A549 (cell line): ENCODE data around the gene FOXS1. TPM values are rescaled to one million over a fixed set of nuclear protein-coding genes. Genes with fewer than 3 reads are reported as not detected.
A peak's percentile ranks its signal among the peaks of the same experiment; 100 is the strongest.

ENCODE experiments used
- ATAC-seq, 2 experiments: fragments of 200-7000 bp in 1 of 2; fragments of >200 bp in 1 of 2; cut with Nextera tagmentation in 1 of 2; cut with Tn5 transposase in 1 of 2; 3 replicates each; pipeline versions ENCODE4 v1.8.0 to v1.9.1; 2018 to 2020; ENCODE audit warnings: mild to moderate bottlenecking in 1 of 2, moderate library complexity in 1 of 2
- CTCF ChIA-PET: fragments of 300-600 bp; sonication (Branson Sonifier 250); formaldehyde crosslinking; extraction: SDS; loops from one replicate; lab custom pipeline; 2021; ENCODE audit warnings: antibody characterized with exemption, inconsistent platforms; lab: Yijun Ruan, JAX
- POLR2A ChIA-PET: fragments of 350-600 bp; formaldehyde crosslinking; extraction: SDS; loops from one replicate; lab custom pipeline; 2021; ENCODE audit warnings: antibody characterized with exemption, inconsistent platforms; lab: Yijun Ruan, JAX
- DNase-seq, 2 experiments: peaks; one replicate each; pipeline versions ENCODE4 v3.0.0 to v3.0.0-alpha.2; 2011 to 2016; ENCODE audit warnings: low read depth in 1 of 2, low spot score in 1 of 2
- FAIRE-seq: peaks from 2 replicates; lab custom pipeline; 2011; peaks lifted over from hg19 to GRCh38; lab: Jason Lieb, UNC
- H3K27ac ChIP-seq, 2 experiments: fragments of >200 bp; sonication (Bioruptor Twin); formaldehyde crosslinking; 3 replicates each; pipeline ENCODE4 v1.5.1; 2016 to 2017
- H3K4me1 ChIP-seq: fragments of >200 bp; sonication (Bioruptor Twin); formaldehyde crosslinking; 3 replicates; pipeline ENCODE4 v1.6.1; 2016
- H3K4me2 ChIP-seq: fragments of >200 bp; sonication (Bioruptor Twin); formaldehyde crosslinking; 3 replicates; pipeline ENCODE4 v1.6.1; 2016
- H3K4me3 ChIP-seq: fragments of >200 bp; sonication (Bioruptor Twin); formaldehyde crosslinking; 3 replicates; pipeline ENCODE4 v1.5.1; 2016
- H3K9me3 ChIP-seq: fragments of >200 bp; sonication (Bioruptor Twin); formaldehyde crosslinking; 3 replicates; pipeline ENCODE4 v1.6.1; 2016
- ATOH8 ChIP-seq: fragments of 250-450 bp; sonication (Bioruptor Pico); IDR thresholded peaks from 2 replicates; pipeline ENCODE4 v1.5.0; 2020; ENCODE audit warnings: low read depth, mild to moderate bottlenecking, moderate library complexity
- CEBPB ChIP-seq, 2 experiments: fragments of >200 bp in 1 of 2; sonication (Bioruptor Twin) in 1 of 2; formaldehyde crosslinking in 1 of 2; IDR thresholded peaks; 2 replicates each; pipeline ENCODE4 v1.6.1; 2012 to 2016
- CHD2 ChIP-seq: fragments of 150-350 bp; IDR thresholded peaks from 2 replicates; pipeline ENCODE4 v1.6.1; 2014; ENCODE audit warnings: low read length; ENCODE audit not compliant: partially characterized antibody
- ELK1 ChIP-seq: fragments of 150-350 bp; IDR thresholded peaks from 2 replicates; pipeline ENCODE4 v1.6.1; 2014; ENCODE audit warnings: low read depth, mild to moderate bottlenecking, low read length
- EP300 ChIP-seq, 2 experiments: fragments of >200 bp; sonication (Bioruptor Twin); formaldehyde crosslinking; IDR thresholded peaks; 2 replicates in 1 of 2; 3 replicates in 1 of 2; pipeline ENCODE4 v1.6.1; 2016 to 2017
- ESRRA ChIP-seq: fragments of 150-350 bp; IDR thresholded peaks from 2 replicates; pipeline ENCODE4 v1.6.1; 2014; ENCODE audit warnings: mild to moderate bottlenecking, low read length, borderline replicate concordance
- GATA3 ChIP-seq: IDR thresholded peaks from 2 replicates; pipeline ENCODE4 v1.6.1; 2012; ENCODE audit warnings: borderline replicate concordance
- HDAC2 ChIP-seq: fragments of 200-600 bp; sonication (generic); IDR thresholded peaks from 2 replicates; pipeline ENCODE4 v1.6.1; 2016
- HEYL ChIP-seq: fragments of 250-450 bp; sonication (Bioruptor Pico); IDR thresholded peaks from 2 replicates; pipeline ENCODE4 v1.8.0; 2021; ENCODE audit warnings: mild to moderate bottlenecking, moderate library complexity
- HOXA7 ChIP-seq: fragments of 250-450 bp; sonication (Bioruptor Pico); IDR thresholded peaks from 2 replicates; pipeline ENCODE4 v1.5.0; 2020; ENCODE audit warnings: mild to moderate bottlenecking, moderate library complexity
- JUN ChIP-seq, 2 experiments: fragments of >200 bp; sonication (Bioruptor Twin); formaldehyde crosslinking; IDR thresholded peaks; 2 replicates in 1 of 2; 3 replicates in 1 of 2; pipeline ENCODE4 v1.6.1; 2016 to 2017
- JUNB ChIP-seq: fragments of >200 bp; sonication (Bioruptor Twin); formaldehyde crosslinking; IDR thresholded peaks from 2 replicates; pipeline ENCODE4 v1.6.1; 2016
- MAFK ChIP-seq: fragments of 450-650 bp; IDR thresholded peaks from 2 replicates; pipeline ENCODE4 v1.6.1; 2014; ENCODE audit not compliant: partially characterized antibody
- RCOR1 ChIP-seq: fragments of 150-350 bp; IDR thresholded peaks from 2 replicates; pipeline ENCODE4 v1.6.1; 2014; ENCODE audit warnings: antibody characterized with exemption, low read length, low read depth
- RNF2 ChIP-seq: fragments of 200-600 bp; sonication (generic); IDR thresholded peaks from 2 replicates; pipeline ENCODE4 v1.6.1; 2016; ENCODE audit warnings: low read depth, mild to moderate bottlenecking, antibody characterized with exemption, moderate library complexity, borderline replicate concordance
- SMC3 ChIP-seq: fragments of >200 bp; sonication (Bioruptor Twin); formaldehyde crosslinking; IDR thresholded peaks from 3 replicates; pipeline ENCODE4 v1.6.1; 2018; ENCODE audit warnings: inconsistent platforms
- ZC3H11A ChIP-seq: fragments of 450-650 bp; IDR thresholded peaks from 2 replicates; pipeline ENCODE4 v1.6.1; 2014; ENCODE audit warnings: antibody characterized with exemption, mild to moderate bottlenecking
- ZFP36 ChIP-seq: fragments of 450-650 bp; IDR thresholded peaks from 2 replicates; pipeline ENCODE4 v1.6.1; 2014; ENCODE audit warnings: borderline replicate concordance; ENCODE audit not compliant: partially characterized antibody
- WGBS: methylation state at CpG from one replicate; pipeline ENCODE4 v1.1.6; 2017; ENCODE audit errors: missing lambda C conversion rate; 5-methylcytosine and 5-hydroxymethylcytosine counted together
- polyA minus RNA-seq: library from RNA; depleted of rRNA, polyadenylated mRNA; stranded (reverse); fragments of >200 nt; gene quantifications from 2 replicates; pipeline ENCODE4 v1.2.3, GENCODE V29; 2011; rRNA and poly(A)+ RNA removed
- polyA plus RNA-seq, 4 experiments: library from polyadenylated mRNA; depleted of rRNA in 3 of 4; stranded (reverse); fragments of >200 nt; fragmentation: RNase III in 1 of 4; extraction: RNeasy Plus Mini Kit Qiagen cat#74134 plus additional on column Dnase treatment in 1 of 4; gene quantifications; 2 replicates in 3 of 4; 3 replicates in 1 of 4; pipeline ENCODE4 v1.2.3, GENCODE V29; 2011 to 2017
- TF ChIP-seq, protein P1 (sequence below): fragments of 450-650 bp; IDR thresholded peaks from 2 replicates; pipeline ENCODE4 v1.6.1; 2014; ENCODE audit warnings: antibody characterized with exemption
- TF ChIP-seq, protein P2 (sequence below): fragments of >200 bp; sonication (Bioruptor Twin); formaldehyde crosslinking; IDR thresholded peaks from 3 replicates; pipeline ENCODE4 v1.6.1; 2016
- TF ChIP-seq, protein P3 (sequence below): fragments of 250-450 bp; sonication (Bioruptor Pico); IDR thresholded peaks from 2 replicates; pipeline ENCODE4 v1.5.0; 2021; ENCODE audit warnings: mild to moderate bottlenecking, moderate library complexity, borderline replicate concordance

Gene FOXS1
- 1.0 and 1.5 TPM in 2 replicates for polyA plus RNA-seq (2011; rRNA removed)
- 1.5 and 3.0 TPM in 2 replicates for polyA plus RNA-seq (2012; cell fraction: cytosol; rRNA removed)
- 3.0 and 4.0 TPM in 2 replicates for polyA plus RNA-seq (2012; cell fraction: nucleus; rRNA removed)
- polyA plus RNA-seq (2017; fragmentation: RNase III; extraction: RNeasy Plus Mini Kit Qiagen cat#74134 plus additional on column Dnase treatment): 1.9 to 3.7 TPM (median 3.4 TPM) in 3 replicates
- polyA minus RNA-seq: 0.83 and 1.8 TPM in 2 replicates

- CTCF ChIA-PET: interaction anchor here (0.9 to 14.7 kb wide), 13 partner anchors 8 to 229 kb away, joined by 3 to 145 read pairs (median 3); partner anchors contain the start of gene PDRG1
- 82% methylated on average over 21 of the region's 21 CpGs for WGBS
- H3K4me2 ChIP-seq: peak within 1 kb of the TSS; percentile 71
These were observed at the start of gene FOXS1 for GRCh38 chr20:31845300-31845863. TSS of gene FOXS1 (minus strand) at chr20:31845604. CDS start at chr20:31845542, 62 bp downstream.

GRCh38 chr20:31890646-31891045, 45.2 kb upstream of the FOXS1 start:
- ChIA-PET CTCF (interaction anchor here (1.1 to 1.9 kb wide), 2 partner anchors 18 to 36 kb away, joined by 3 to 6 read pairs; no protein-coding TSS in a partner anchor), POLR2A (no interaction called here)
- Histone ChIP-seq H3K9me3 (no peaks in the 10 kb centered on the region), H3K27ac (no peak overlapping the region), H3K4me1 (no peaks in the 10 kb centered on the region), H3K4me2 (no peak overlapping the region), H3K4me3 (no peak overlapping the region)
- FAIRE-seq (no peak), DNase-seq (no peak), ATAC-seq (no peak)
- TF ChIP-seq ZFP36 (no peak), GATA3 (no peak), ELK1 (no peak), SMC3 (no peak)
- WGBS: 6% methylated on average over 8 of the region's 8 CpGs

More at GRCh38 chr20:31845300-31845863, at the start of gene FOXS1:
- peaks cover 57% of the 10 kb centered on the region for H3K4me1 ChIP-seq
- peak within 1 kb of the TSS; percentile 85 to 86 for H3K27ac ChIP-seq
- FAIRE-seq (no peak), ATAC-seq (peak in 1 of 2 experiments; percentile 15; a peak in 3 of 6 replicates), DNase-seq (no peak)
- TF ChIP-seq HOXA7: no peak
- TF ChIP-seq RCOR1: no peak
- no peak for TF ChIP-seq HDAC2
- TF ChIP-seq CHD2: no peak
- TF ChIP-seq, protein P1, sequence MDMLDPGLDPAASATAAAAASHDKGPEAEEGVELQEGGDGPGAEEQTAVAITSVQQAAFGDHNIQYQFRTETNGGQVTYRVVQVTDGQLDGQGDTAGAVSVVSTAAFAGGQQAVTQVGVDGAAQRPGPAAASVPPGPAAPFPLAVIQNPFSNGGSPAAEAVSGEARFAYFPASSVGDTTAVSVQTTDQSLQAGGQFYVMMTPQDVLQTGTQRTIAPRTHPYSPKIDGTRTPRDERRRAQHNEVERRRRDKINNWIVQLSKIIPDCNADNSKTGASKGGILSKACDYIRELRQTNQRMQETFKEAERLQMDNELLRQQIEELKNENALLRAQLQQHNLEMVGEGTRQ: no peak
- TF ChIP-seq ZC3H11A: no peak
- TF ChIP-seq ATOH8 (CRISPR knock-in tag): no peak
- H3K4me3 ChIP-seq: no peak within 1 kb of the TSS
- no peaks in the 10 kb centered on the region for H3K9me3 ChIP-seq
- POLR2A ChIA-PET: interaction anchor here (0.9 kb wide), 1 partner anchor 106 kb away, joined by 3 read pairs; the partner anchor contains the start of gene TPX2

GRCh38 chr20:31883829-31884228, 38.4 kb upstream of the FOXS1 start:
- no peaks in the 10 kb centered on the region for H3K9me3 ChIP-seq
- no peak for TF ChIP-seq JUN (IDR thresholded peaks at IDR 0.05)
- TF ChIP-seq EP300 (IDR thresholded peaks at IDR 0.05): no peak
- no peak for TF ChIP-seq RCOR1
- no peak for TF ChIP-seq RNF2
- no peak for TF ChIP-seq CHD2
- TF ChIP-seq JUNB: no peak
- no peak overlapping the region for H3K4me3 ChIP-seq
- H3K4me1 ChIP-seq: no peaks in the 10 kb centered on the region
- H3K4me2 ChIP-seq: no peak overlapping the region
- ChIA-PET CTCF (interaction anchor here (1.0 to 1.4 kb wide), 2 partner anchors 8 to 147 kb away, joined by 3 to 4 read pairs; no protein-coding TSS in a partner anchor), POLR2A (no interaction called here)
- no peak for FAIRE-seq
- no peak for DNase-seq
- no peak overlapping the region for H3K27ac ChIP-seq
- ATAC-seq: no peak

DNA sequence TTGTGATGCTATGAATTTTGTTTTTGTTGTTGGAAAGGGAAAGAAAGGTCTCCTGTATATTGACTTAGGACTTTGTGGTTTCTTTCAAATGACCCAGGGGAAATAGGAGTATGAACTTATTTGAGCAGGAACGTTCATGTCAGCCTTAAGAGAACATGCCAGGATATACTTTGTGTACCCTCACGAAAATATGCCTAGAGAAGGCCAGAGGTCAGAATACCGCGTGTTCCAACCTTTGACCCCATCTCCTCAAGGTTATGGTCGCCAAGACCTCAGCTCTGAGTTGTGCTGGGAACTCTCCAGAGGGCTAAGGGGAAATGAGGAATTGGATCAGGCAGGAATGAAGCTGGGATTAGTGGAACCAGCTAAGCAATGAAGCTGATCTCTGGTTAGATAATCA, 36.5 kb upstream of the FOXS1 start:
- no peak overlapping the region for H3K4me2 ChIP-seq
- FAIRE-seq (no peak), DNase-seq (no peak), ATAC-seq (no peak)
- no peaks in the 10 kb centered on the region for H3K4me1 ChIP-seq
- no peak overlapping the region for H3K27ac ChIP-seq
- ChIA-PET POLR2A (no interaction called here), CTCF (interaction anchor here (1.3 to 4.2 kb wide), 4 partner anchors 11 to 70 kb away, joined by 4 to 22 read pairs (median 8); partner anchors contain the start of genes DUSP15, FOXS1, PDRG1 and TTLL9)
- 46% methylated on average over 5 of the region's 5 CpGs for WGBS
- H3K9me3 ChIP-seq: no peaks in the 10 kb centered on the region
- no peak overlapping the region for H3K4me3 ChIP-seq
- TF ChIP-seq, protein P2, sequence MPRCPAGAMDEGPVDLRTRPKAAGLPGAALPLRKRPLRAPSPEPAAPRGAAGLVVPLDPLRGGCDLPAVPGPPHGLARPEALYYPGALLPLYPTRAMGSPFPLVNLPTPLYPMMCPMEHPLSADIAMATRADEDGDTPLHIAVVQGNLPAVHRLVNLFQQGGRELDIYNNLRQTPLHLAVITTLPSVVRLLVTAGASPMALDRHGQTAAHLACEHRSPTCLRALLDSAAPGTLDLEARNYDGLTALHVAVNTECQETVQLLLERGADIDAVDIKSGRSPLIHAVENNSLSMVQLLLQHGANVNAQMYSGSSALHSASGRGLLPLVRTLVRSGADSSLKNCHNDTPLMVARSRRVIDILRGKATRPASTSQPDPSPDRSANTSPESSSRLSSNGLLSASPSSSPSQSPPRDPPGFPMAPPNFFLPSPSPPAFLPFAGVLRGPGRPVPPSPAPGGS: no peak
- no peak for TF ChIP-seq HEYL (CRISPR knock-in tag)
- TF ChIP-seq, protein P3, sequence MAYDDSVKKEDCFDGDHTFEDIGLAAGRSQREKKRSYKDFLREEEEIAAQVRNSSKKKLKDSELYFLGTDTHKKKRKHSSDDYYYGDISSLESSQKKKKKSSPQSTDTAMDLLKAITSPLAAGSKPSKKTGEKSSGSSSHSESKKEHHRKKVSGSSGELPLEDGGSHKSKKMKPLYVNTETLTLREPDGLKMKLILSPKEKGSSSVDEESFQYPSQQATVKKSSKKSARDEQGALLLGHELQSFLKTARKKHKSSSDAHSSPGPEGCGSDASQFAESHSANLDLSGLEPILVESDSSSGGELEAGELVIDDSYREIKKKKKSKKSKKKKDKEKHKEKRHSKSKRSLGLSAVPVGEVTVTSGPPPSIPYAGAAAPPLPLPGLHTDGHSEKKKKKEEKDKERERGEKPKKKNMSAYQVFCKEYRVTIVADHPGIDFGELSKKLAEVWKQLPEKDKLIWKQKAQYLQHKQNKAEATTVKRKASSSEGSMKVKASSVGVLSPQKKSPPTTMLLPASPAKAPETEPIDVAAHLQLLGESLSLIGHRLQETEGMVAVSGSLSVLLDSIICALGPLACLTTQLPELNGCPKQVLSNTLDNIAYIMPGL (CRISPR knock-in tag): no peak
- no peak for TF ChIP-seq ZFP36
- no peak for TF ChIP-seq CEBPB (IDR thresholded peaks at IDR 0.05)
- no peak for TF ChIP-seq MAFK
- TF ChIP-seq, protein P1: no peak
- TF ChIP-seq ESRRA: no peak
- TF ChIP-seq GATA3: no peak
- TF ChIP-seq SMC3: no peak
